Amniotic stem cell (primary cell): ENCODE results near the gene CPNE5.

ENCODE experiments used
- DNase-seq: peaks from one replicate; lab custom pipeline; 2025; lab: John Stamatoyannopoulos, UW

Gene CPNE5

GRCh38 chr6:36791521-36792135 is 47.6 kb downstream of the CPNE5 start:
- DNase-seq, result no peak

GRCh38 chr6:36791085-36791484 is 48.2 kb downstream of the CPNE5 start:
- no peak for DNase-seq

DNA sequence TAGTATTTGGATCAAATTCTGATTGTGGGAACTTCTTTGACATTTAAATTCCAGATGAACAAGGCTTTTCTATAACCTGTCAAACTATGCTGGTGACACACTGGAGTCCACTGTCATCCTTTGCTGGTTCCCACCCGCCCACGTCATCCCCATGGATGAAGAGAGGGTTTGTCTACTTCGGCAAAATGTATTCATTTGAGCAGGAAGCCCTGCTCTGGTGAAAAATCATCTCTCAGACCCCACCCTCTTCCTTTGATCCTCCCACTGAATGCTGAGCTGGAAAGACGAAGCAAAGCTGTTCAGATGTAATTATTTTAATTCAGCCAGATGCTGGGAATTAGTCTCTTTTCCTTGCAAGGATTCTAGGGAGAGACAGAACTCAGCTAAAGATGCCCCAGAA is 50.5 kb downstream of the CPNE5 start:
- DNase-seq, result no peak

GRCh38 chr6:36788186-36788585 is 51.1 kb downstream of the CPNE5 start:
- DNase-seq, result no peak

GRCh38 chr6:36787210-36787609 is 52.0 kb downstream of the CPNE5 start:
- DNase-seq, result no peak

- no peak for DNase-seq
These were observed 53.1 kb downstream of the CPNE5 start for GRCh38 chr6:36786055-36786675.

DNA sequence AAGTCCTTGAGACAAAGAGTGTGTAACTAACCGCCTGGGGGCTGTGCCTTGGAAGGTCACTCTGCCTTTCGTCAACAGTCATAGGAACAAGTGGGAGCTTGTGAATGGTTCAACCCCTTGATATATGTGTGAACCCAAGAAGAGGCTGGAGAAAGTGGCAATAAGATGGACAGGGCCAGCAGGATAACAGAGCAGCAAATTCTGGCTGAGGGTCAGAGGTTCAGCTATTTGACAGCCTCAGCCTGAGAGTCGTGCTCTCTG is 54.9 kb downstream of the CPNE5 start:
- no peak for DNase-seq

DNA sequence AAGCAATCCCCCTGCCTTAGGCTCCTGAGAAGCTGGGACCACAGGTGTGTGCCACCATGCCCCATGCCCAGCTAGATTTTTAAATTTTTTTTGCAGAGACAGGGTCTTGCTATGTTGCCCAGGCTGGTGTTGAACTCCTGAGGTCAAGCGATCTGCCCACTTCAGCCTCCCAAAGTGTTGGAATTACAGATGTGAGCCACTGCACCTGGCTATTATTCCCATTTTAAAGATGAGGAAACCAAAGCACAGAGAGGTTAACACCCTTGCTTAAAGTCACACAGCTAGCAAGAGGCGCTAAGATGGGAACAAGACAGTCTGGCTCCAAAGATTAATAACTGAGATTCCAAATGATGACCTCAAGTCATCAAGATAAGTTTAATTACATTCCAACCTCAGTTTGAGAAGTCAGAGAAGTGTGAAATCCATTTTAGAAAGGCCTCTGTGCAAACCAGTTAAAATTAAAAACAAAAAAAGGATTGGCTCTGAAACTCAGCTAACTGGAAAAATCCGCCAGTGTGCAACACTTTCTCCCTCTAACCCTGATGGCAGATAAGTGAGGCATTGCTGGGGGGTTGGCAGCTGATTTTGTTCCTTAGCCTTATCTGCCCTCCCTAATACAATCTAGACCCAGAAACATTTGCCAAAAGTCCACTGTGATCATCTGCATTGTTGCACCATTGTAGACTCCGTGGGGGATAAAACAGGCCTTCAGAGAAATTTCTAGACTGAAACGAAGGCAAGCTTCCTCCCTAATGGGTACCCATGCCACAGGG is 55.5 kb downstream of the CPNE5 start:
- no peak for DNase-seq

GRCh38 chr6:36781669-36782068 is 57.6 kb downstream of the CPNE5 start:
- DNase-seq, result no peak

DNA sequence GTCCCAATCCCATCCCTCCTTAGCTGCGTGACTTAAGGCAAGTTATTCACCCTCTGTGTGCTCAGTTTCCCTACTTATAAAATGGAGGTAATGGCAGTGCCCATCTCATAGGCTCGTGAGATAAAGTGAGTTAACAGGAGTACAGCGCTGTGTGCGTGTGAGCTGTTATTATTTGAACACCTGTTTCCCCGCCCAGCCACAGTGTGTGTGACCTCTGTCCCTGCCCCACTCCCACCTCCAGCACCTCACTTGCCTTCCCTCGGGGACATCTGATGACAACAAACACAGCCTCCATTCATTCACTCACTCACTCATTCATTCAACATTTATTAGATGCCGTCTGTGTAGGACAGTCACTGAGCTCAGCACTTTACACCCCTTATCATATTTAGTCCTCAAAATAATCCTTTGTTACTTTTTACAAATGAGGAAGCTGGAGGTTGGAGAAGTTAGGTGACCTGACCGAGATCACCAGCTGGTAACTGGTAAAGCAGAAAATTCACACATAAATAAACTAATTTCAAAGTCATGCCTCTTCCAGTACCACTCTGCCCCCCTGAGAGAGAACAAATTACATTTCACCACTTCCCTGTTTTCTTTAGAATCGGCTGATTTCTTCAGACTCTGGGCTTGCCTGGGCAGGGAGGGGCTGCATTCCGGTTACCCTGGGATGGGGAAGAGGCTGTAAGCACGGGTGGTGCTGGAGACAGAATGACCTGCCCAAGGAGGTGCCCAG is 58.6 kb downstream of the CPNE5 start:
- DNase-seq, result no peak

- DNase-seq, result no peak
These were observed 60.0 kb downstream of the CPNE5 start for GRCh38 chr6:36779227-36779626.

- DNase-seq, result no peak
These were observed 61.4 kb downstream of the CPNE5 start for GRCh38 chr6:36777801-36778200.

- no peak for DNase-seq
These were observed 63.1 kb downstream of the CPNE5 start for GRCh38 chr6:36776167-36776566.

GRCh38 chr6:36774331-36774730 is 64.9 kb downstream of the CPNE5 start:
- no peak for DNase-seq

DNA sequence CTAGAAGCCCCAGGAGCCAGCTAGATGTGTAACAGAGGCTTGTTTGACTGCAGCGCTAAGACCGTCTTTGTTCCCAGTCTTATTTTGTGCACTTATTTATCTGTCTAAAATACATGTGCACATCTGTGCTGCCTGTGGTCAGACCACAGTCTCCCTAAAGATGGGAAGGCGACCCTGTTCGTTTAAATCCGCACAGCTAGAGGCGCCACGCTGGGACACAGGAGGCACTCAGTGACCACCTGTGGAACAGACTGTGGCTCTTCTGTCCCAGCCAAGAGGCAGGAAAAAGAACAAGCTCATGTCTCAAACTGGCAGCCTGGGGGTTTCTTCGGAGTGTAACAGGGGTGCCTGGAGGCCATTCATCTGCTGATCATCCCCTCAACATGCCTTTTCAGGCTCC is 66.8 kb downstream of the CPNE5 start:
- no peak for DNase-seq

DNA sequence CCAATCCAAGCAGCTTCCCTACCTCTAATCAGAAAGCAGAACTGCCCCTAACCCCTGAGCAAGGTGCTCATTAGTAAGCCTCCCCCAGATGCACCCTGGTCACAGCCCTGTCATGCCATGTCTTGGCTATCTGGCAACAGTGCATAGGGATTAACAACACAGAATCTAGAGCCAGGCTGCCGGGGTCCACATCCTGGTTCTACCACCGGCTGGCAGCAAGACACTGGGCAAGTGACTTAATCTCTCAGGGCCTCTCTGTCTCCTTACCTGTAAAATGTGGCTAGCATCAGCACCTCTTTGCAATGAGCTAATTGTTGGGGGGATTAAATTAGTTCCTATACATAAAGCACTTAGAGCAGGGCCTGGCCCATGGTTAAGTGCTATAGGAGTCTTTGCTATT is 68.1 kb downstream of the CPNE5 start:
- DNase-seq, result no peak

DNA sequence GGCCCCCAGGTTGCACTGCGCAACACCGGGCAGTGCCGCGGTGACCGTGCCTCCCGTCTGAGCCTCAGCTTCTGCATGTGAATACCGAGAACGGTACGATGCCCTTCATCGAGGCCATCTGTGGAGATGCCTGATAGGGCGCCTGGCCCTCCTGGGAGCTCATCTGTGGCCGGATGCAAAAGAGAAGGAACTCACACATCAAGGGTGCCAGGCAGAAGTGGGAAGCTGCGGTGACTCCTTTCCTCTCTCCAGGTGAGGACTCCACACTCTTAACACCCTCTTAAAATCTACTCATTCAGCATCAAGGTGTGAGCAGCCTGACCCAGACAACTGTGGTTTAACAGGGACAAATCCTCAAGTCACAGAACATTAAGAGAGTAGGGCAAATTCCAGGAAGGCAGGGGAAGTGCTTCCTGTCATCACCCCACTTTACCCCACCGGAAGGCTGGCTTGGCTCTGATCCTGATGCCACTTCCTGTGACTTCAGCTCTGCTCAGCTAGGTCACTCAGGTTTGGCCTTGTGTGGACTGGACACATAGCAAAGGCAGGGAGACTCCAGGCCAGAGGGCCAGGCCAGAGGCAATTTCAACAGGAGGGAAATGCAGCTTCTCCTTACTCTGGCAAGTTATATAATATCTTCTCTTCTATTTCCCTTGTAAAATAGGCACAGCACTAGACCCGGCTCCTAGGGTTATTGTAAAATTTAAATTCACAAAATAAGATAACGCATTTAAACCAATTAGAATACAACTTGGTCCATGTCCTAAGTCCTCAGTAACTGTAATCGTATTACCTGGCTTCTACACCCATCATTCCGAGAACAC is 69.4 kb downstream of the CPNE5 start:
- no peak for DNase-seq

GRCh38 chr6:36769183-36769675 is 70.0 kb downstream of the CPNE5 start:
- DNase-seq, result no peak

- no peak for DNase-seq
These were observed 72.8 kb downstream of the CPNE5 start for GRCh38 chr6:36766399-36766945.

GRCh38 chr6:36765594-36766398 is 73.4 kb downstream of the CPNE5 start:
- peak; percentile 67 for DNase-seq

GRCh38 chr6:36765190-36765589 is 74.1 kb downstream of the CPNE5 start:
- DNase-seq, result no peak
